Amniotic stem cell (primary cell): ENCODE measurements around the gene UGT2B10.

Experiments used
- DNase-seq: peaks from one replicate; lab custom pipeline; 2025; lab: John Stamatoyannopoulos, UW

The UGT2B10 gene

DNA sequence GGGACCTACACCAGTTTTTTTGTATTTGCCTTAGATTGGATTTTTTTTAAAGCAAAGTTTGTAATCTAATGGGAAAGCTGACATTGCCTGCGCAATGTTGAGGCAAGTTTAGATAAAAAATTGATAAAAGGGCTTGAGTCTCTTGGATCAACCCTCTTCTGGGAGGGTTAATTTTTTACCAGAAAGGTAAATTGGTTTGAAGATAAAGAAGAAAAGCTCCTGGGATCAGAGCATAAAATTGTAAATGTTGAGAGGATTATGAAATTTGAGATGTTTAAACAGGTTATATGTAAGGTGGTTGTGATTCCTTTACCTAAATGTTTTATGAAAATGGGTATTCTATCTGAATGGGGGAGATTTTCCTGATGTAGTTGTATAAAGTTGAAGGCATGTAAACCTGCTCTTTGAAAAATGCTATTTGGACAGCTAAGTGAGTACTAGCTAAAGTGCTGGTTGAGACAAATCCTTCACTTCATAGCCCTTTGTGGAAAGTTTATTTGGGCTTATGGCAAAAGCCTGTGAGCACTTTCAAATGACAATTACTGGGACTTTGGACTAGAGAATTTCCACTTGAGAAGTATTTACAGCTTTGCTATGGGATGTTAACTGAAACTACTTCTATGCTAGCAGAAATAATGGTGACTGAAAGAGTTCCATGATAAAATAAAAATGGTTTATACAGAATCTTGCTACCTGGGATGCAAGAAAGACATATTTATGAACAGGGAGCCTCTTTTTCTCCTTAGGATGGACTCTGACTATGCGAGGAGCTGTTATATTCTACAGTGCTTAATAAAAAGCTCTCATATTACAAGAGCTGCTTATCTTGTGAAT, 56.2 kb downstream of the UGT2B10 start:
- no peak for DNase-seq

DNA sequence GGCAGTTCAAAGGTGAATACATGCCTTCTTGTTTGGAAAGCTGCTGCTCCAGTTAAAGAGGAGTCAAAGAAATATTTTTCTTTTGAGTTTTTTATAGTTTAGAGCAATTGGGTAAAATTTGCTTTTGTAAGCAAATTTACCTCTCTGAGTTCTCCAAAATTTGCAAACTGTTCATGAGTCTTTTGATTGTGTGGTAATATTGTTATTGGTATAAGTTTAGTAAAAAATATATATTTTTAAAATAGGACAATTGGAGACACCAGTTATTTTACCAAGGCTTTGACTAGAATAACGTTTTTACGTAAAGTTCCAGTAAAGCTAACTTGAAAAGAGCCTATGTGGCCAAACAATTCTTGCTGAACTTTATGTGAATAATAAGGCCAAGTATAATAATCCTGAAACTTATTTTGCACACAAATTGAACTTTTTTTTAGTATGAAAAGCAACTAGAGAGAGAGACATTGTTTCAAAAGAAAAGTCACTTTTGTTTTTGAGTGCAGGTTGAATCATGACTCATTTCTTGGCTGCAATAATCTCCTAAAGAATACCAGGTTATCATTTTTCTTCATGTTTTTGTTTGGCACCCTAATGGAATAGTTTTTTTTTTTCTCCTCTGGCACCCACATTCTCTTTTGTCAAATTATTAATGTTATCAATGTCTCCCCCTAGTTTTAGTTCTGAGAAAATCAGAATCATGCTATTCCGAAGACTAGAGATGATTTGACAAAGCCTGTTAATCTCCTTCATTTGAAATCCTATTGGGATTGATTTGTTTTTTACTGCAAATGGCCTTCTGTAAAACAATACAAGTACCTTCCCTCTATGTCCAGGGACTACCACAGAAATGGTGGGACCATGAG, 57.1 kb downstream of the UGT2B10 start:
- no peak for DNase-seq

DNA sequence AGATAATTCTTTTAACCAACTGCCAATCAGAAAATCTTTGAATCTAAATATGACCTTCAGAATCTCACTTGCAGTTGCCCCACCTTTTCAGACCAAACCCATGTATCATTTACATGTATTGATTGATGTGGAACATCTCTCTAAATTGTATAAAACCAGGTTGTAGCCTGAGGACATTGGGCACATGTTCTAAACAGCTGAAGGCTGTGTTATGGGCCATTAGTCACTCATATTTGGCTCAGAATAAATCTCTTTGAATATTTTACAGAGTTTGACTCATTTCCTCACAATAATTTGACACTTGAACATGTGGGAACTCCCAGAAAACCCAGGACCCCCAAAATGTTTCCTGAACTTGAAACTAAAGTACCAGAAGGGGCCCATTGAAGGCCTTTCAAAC, 58.7 kb downstream of the UGT2B10 start:
- DNase-seq = no peak

DNA sequence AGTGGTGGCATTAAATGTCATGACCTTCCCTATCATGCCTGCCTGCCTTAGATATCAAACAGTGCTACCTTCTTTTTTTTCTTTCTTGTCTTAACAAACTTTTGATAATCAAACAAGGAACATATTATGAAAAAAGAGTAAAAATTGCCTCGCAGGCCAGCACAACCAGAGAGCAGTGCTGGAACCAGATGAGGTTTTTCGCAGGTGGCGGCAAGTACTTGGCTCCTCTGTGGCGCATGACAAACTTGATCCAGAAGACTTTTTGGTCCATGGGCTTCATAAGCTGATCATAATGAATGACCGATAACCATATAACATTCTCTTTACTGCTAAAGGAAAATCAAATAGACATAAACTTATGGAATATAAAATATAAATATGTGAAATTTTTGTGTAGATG, 61.8 kb downstream of the UGT2B10 start:
- no peak for DNase-seq

DNA sequence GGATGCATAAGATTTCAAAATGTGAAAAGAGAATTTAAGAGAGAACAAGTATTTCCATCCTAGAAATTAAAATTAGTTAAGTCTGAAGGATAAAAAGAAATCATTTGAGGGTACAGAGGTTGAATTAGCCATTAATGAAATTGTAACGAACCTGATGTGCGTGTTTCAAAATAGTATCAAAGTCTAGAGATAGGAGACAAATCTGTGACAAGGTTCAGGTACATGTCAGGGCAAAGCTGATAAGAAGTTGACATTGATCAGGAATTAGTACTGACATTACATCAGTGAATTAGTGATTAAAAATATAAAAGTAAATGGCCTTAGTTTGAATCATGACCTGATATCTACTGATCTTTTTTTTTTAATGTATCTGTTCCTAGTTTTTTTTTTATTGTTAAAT, 62.3 kb downstream of the UGT2B10 start:
- DNase-seq = no peak
